D341Med (cell line): ENCODE measurements around the gene POLR1C.
A peak's percentile ranks its signal among the peaks of the same experiment; 100 is the strongest.
"Not testable (repeated sequence)": the region's sequence is repeated elsewhere in the genome, so short reads cannot be mapped to it uniquely, and the experiment has no call there.

Experiments
- DNase-seq: peaks from one replicate; pipeline ENCODE4 v3.0.0; 2012; ENCODE audit warnings: low spot score

The POLR1C gene

DNA sequence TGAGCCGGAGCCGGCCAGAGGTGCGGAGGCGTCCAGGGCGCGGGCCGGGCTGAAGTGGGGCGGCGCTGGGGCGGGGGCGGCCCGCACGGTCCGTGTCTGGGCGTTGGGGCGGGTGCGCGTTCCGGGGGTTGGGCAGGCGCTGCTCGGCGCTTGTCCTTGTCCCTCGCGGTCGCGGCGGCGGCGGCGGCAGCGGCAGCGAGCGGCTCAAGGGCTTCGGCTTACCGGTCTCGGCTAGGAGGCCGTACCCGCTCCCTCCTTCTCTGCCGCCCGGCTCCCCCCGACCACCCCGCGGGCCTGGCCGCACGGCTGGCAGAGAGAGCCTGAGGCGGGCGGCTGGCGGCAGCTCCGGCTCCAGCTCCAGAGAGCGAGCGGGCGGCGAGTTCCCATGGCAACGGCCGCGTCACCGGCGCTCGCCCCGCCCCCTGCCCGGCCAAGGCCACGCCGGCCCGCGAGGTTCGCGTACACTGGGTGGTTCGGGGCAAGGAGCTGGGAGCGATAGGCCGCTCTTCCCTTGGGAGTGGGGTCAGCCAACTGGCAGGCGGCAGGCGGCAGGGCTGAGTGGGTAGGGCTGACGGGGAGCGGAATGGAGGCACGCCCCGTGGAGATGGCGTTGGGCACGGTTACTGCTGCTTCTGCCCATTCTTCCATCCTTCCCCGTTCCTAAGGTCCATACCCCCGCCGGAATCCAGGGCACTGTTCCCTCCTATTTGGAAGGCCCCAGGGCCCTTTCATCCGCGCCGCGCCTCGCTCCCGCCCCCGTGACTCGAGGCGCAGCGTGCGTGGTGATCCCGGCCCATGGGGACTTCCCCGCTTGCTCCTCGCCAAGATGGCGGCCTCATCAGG lies 6.7 kb upstream of the POLR1C start, which contains the start of gene LRRC73:
LRRC73 (minus strand) TSS at position 363 of the 843 bp plus-strand sequence. CDS start 561 bp downstream, outside the sequence.
- DNase-seq: peak; percentile 93

DNA sequence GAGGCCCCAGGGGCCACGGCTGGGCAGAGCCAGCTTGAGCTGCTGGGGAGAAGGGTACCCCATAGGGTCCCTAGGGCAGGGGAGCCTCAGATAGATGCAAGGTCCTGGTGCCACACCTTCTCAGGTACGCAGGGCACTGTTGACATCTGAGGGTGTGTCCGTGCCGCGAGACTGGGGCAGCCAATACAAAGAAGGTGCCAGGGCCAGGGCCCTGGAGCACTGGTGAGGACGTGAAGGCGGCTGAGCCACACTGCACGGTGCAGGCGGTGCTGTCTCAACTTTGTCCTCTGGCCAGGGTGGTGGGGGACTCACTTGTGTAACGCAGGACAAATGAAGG lies 6.1 kb upstream of the POLR1C start:
- no peak for DNase-seq

DNA sequence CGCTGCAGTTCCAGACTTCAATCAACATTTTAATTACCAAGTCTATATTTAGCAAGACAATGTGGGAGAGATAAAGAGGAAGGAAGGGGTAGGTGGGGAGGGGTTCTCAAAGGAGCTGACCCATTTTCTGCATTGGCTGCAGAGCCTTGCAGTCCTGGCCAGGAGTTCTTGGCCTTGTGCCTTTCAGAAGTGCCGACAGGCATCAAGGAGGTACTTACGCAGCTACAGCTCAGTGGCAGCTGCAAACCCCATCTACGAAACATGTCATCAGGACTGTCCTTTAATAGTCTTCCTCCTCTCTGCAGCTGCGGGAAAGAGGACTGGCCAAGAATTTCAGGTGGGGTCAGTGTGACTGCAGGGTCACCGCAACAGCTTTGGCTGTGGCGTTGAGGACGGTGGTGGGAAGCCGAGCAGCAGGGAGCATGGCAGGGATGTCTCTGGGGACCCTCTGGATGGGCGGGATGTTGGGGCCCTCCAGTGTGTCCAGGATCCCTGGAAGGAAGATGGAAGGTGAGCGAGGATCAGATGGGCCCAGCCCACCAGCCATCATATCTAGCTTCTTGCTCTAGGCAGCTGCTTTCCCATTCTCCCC lies 5.0 kb upstream of the POLR1C start:
- DNase-seq: no peak

DNA sequence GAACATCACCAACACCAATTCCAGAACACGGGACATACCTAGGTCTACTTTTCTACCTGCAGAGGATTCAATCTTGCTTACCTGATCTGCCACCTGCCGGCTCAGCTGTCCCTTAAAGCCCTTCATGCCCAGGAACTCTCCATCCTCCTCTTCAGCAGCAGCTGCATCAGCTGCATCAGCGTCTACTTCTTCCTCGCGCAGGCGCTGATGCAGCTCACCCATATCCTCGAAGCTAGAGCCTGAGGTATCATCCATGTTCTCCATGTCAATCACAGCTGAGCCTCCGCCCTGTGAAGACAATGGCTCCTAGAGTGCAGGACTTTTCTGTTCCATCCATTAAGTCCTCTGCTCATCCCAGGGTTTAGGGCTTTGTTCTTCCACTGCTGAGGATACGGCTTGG lies 1.1 kb upstream of the POLR1C start:
- DNase-seq: no peak

DNA sequence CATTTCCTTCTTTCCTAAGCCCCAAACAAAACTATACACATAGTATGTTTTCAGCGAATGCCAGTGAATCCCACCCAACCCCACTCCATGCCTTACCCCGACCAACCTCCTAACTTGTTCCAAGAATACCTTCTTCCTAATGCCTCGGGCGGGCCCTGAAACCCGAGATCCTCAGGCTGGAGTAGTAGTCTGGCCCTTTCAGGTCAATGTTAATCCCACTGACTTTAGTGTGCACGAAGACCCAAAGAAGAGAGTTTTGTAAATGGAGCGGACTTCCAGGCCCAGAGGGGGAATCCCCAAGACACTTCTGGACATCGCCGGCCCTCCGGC lies 557 bp upstream of the POLR1C start:
- no peak for DNase-seq

DNA sequence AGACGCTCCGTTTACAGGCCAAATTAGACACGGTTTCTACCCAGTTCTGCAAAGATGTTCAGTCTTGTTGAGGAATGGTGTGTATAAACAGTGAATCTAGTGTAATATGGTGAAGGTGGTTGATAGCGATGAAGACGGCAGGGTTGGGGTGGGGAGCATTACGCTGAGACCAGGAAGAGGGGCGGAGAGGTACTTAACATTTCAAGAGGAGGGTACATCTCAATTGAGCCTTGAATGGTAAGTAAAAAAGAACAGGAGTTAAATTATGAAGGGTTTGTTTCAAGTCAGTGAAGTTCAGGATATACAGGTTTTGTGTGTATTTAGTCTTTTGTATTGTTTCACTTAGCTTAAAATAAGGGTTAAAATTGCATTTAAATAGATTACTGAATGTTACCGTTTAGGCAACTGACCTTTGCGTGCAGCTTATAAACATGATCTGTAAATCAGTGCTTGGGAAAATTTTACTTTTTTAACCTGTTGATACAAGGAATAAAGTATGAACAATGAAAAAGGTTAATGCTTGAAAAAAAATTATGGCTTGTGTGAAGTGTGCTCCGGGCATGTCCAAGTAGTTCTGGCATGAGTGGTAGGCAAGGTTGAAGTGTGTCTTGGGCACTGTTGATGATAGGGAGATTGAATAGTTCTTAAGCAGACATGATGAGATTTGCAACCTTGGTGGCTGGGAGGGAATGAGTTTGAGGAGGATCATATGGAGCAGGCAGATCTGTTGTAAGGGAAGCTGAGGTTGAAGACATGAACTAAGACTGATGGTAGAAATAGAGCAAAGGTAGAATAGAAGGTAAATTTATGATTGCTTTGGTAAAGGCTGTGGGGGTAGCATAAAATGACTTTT lies 842 bp downstream of the POLR1C start:
- DNase-seq: no peak

DNA sequence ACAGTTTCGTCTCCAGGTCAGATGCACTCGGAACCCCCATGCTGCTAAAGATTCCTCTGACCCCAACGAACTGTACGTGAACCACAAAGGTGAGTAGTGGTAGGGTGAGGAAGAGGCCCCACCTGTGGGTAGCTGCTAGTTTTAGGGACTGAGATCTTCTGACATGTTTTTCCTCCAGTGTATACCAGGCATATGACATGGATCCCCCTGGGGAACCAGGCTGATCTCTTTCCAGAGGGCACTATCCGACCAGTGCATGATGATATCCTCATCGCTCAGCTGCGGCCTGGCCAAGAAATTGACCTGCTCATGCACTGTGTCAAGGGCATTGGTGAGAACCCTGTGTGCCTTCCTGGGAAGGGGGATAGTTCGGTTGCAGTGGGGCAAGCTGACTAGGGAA lies 3.2 kb downstream of the POLR1C start:
- DNase-seq: no peak

DNA sequence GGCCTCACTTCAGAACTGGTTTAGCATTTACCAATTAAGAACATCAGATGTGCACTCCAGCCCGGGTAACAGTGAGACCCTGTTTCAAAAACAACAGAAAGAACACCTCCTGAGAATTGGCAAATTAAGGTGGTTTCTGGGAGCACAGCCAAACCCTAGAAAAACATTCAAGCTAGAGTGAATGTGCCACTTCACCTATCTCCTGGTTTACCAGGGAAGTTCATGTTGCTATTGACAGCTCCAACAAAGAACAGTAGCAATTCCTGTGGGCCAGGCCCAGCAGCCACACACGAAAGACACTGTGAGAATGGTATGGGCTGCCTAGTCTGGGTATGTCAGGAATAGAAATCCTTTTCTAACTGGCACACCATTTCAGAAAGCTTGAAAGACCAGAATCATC lies 4.9 kb downstream of the POLR1C start:
- no peak for DNase-seq

DNA sequence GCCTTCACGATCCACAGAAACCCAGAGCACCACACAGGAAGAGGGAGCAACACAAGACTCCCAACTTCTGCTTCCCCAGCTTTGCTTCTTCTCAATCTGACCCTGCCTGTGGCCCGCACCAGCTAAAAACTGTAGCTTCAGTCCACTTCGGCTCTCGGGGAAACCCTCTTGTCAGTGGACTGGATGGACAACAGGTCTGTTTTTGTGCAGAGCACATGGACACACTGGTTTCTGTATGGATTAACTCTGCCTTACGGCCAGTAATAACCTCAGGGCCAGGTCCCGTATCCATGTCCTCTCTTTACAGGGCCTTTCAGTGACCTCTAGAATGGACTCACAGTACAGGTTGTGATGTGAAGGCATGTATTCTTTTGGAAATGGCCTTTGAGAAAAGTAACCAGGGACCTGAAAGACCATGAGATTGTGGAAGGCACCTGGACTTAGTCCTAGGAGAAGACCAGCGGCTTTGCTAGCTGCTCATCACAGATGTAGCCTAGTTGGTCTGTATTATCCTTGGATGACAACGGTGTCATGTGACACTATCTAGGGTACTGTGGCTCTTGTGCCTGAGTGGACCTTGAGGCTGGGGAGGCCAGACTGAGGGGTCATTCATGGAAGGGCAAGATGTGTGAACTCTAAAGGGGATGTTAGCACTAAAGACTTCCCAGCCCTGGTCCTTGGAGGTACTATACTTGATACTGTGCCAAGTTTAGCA lies 5.8 kb downstream of the POLR1C start:
- no peak for DNase-seq

DNA sequence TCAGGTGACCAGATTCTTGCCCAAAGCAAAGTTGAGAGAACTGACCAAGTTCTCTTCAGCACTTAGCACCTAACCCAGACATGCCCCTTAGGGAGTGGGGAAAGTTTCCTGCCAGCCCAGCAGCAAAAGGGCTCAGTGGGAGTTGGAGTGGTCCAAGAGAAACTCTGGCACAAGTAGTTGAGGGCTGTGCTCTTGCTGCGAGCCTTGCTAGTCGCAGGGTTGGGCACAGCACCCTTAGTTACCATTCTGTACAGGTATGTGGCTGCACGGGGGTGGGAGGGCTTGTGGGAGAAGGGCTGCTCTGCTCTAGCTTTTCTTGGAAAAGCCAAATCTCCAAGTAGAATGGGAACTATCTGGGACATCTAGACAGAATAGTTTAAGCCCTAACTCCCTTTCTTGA lies 6.4 kb downstream of the POLR1C start:
- no peak for DNase-seq

DNA sequence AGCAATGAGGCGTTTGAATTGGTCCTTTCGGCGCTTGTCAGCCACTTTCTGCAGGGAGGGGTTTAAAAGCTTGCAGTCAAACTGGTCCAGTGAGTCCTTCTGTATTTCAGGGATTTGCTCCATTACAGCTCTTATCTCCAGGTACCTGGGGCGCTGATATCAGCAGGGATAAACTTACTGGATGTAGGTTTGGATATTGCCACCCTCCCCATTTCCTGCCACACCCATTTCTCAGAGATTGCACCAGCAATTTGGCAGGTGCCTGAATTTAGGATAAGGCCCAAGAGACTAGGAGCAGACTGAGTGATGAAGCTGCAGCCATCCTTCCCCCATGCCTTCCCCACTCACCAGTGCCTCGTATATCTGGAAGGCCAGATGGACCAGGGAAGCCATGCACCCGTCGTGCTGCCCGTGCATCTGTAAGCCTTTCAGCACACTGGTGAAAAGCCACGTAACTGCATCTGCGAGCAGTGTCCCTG lies 7.6 kb downstream of the POLR1C start:
- no peak for DNase-seq

DNA sequence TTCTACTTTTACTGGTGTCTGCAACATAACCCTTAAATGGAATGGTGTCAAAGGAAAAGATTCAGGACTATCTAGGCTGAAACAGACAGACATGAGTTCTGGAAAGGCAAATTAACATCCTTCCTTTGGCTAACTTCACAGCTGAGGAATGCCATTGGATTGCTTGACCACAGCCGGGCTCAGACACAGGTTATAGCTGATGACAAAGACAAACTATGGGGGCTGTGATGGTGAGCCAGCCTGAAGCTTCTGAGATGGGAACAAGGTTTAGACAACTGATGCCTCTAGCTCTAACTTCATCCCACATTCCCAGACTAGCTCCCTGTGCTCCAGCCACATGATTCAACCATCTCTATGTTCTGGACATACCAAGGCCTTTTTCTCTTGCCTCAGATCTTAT lies 15.3 kb downstream of the POLR1C start:
- no peak for DNase-seq

DNA sequence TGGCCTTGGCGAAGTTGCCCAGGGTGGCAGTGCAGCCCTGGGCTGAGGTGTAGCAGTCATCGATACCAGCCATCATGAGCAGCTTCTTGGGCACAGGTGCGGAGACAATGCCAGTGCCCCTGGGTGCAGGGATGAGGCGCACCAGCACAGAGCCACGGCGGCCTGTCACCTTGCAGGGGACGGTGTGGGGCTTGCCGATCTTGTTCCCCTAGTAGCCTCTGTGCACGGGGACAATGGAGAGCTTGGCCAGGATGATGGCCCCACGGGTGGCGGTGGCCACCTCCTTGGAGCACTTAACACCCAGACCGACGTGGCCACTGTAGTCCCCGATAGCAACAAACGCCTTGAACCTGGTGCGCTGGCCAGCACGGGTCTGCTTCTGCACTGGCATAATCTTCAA lies 22.1 kb downstream of the POLR1C start:
- not testable (repeated sequence) for DNase-seq

DNA sequence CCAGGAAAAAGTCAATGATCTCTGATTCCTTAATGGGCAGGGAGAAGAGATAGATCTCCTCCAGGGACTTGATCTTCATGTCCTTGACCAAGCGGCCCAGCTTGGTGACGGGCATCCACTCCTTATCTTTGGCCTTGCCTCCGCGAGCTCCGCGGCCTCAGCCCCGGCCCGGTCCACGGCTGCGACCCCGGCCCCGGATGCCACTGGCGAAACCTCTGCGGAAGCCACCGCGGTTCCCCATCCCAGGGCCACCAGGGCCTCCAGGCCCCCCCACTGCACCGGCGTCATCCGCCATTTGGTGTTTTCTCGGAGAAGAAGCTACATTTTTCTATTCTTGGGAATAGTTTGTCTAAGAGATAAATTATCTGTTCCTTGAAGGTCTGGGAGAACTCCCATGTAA lies 22.5 kb downstream of the POLR1C start:
- DNase-seq: not testable (repeated sequence)

DNA sequence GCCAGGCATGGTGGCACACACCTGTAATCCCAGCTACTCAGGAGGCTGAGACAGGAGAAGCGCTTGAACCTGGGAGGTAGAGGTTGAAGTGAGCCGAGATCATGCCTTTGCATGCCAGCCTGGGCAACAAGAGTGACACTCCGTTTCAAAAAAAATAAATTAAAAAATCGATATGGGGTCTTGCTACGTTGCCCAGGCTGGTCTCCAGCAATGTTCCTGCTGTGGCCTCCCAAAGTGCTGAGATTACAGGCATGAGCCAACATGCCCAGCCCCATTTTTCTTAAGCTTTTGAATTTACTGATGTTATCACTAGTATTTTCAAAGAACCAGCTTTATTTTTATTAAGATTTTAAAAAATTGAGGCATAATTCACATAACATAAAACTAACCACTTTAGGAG lies 23.6 kb downstream of the POLR1C start:
- DNase-seq: no peak

DNA sequence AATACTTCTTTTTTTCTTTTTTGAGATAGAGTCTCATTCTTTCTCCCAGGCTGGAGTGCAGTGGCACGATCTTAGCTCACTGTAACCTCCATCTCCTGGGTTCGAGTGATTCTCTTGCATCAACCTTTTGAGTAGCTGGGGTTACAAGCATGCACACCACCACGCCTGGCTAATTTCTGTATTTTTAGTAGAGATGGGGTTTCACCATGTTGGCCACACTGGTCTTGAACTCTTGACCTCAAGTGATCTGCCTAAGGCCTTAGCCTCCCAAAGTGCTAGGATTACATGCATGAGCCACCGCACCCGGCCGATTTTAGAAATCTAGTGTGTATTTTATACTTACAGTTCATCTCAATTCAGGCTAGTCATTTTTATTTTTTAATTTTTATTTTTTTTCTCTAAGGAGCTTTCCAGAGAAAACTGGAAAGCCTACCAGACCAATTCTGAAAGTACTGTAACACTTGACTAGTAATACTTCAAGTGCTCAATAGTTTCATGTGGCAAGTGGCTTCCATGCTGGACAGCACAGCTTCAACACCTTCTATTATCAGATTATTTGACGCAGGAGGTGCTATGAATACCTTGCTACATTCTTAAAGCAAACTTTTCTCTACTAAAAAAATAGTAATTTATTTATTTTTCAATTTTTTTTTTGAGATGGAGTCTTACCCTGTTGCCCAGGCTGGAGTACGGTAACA lies 25.0 kb downstream of the POLR1C start:
- no peak for DNase-seq

DNA sequence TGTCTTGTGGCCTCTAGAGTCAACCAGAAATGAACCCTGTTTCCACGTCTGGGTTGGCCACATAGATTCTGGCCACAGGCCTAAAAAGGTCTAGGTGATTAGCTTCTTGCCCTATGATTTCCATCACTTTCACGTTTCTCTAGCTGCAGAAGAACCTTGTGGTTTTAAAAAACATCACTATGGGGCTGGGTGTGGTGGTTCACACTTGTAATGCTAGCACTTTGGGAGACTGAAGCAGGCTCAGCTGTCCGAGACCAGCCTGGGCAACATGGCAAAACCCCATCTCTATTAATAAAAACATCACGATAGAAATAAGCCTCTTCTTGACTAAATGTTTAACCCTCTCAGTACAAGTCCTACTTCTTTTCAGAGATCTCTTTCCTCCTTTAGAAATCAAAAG lies 27.6 kb downstream of the POLR1C start:
- no peak for DNase-seq

DNA sequence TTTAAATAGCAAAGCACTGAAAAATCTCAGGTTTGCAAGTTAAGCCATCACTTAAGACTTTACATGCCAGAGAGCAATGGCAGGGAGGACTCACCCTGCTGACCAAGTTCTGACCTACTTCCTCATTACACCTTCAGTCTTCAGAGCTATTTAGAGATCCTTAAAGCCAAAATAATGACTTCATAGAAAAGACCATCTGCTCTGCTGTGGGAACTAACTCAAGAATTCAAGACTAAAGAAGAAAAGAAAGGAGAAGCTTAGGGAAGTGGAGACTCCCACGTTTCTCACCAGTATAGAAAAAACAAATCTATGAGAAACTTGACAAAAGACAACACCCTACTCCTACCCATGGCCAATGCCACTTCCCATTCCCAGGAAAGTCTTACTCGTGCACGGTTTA lies 30.3 kb downstream of the POLR1C start:
- no peak for DNase-seq

DNA sequence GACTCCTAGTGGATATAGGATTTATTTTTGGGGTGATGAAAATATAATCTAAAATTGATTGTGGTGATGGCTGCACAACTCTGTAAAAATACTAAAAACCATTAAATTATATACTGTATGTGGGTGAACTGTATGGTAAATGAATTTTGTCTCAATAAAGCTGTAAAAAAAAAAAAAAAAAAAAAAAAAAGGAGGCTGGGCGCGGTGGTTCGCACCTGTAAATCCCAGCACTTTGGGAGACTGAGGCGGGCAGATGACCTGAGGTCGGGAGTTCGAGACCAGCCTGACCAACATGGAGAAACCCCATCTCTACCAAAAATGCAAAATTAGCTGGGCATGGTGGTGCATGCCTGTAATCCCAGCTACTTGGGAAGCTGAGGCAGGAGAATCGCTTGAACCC lies 40.7 kb downstream of the POLR1C start:
- DNase-seq: not testable (repeated sequence)

DNA sequence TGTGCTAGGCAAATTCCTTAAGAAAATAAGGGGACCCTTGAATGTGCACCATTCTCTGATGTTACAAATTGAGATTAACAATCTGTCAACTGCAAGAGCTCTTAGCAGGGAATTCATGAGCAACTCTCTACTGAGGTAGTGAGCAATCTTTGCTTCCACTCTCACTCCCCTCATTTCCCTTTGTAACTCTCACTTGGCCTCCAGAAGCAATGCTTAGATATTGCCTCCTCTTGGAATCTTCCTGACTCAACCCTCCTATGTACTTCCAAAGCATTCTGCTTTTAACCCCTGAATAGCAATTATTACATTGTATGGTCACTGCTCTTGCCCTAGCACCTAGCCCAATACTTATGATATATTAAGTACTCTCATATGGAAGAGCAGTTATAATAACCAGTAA lies 42.4 kb downstream of the POLR1C start:
- no peak for DNase-seq

DNA sequence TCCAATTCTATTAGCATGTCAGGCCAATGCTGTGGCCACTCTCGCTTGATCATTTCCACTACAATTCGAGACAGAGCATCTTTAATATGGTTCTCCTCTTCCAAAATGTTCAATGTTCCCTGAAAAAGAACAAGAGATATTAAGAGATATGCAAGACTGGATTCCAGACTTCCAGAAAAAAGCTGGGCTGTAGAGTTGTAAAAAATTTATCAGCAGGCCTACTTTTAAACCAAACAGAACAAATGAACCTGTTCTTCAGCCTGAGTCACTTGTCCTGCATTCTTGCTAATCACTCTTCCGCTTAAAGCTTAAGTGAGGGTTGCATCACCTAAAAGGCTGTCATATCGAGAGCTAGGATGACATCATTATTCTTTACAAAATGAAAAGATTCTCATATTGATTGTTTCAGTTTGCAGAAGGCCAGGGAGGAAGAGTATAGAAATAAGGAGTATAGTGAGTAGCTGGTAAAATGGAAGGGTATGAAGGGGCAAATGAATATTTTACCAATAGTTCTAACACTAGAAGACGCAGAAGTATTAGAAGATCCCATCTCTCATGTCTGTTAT lies 54.1 kb downstream of the POLR1C start:
- no peak for DNase-seq
